PC-3 (cell line): ENCODE measurements around the gene CEP70. TPM values are rescaled to one million over a fixed set of nuclear protein-coding genes. Genes with fewer than 3 reads are reported as not detected.

Source experiments
- ATAC-seq: fragments of 200-7000 bp; cut with Tn5 transposase; 2 replicates; pipeline ENCODE4 v1.9.1; 2020; ENCODE audit warnings: mild to moderate bottlenecking, moderate library complexity
- BruUV-seq: library from RNA; stranded (reverse); fragments of 400-500 nt; replicated peaks from 2 replicates; lab custom pipeline; 2021; lab: Mats Ljungman, UMichigan
- CTCF ChIA-PET: fragments of 300-600 bp; sonication (Branson Sonifier 250); formaldehyde crosslinking; loops from one replicate; lab custom pipeline; 2022; ENCODE audit warnings: antibody characterized with exemption; lab: Charles Lee
- POLR2A ChIA-PET: fragments of 300-600 bp; sonication (Branson Sonifier 250); formaldehyde crosslinking; loops from one replicate; lab custom pipeline; 2022; ENCODE audit warnings: antibody characterized with exemption; ENCODE audit not compliant: unreplicated experiment; lab: Charles Lee
- DNase-seq: peaks from one replicate; pipeline ENCODE4 v3.0.0-alpha.2; 2015
- H2AFZ ChIP-seq: fragments of 300-600 bp; sonication (generic); 2 replicates; pipeline ENCODE4 v1.6.0; 2016; ENCODE audit warnings: antibody characterized with exemption, low read length
- H3F3A ChIP-seq: fragments of 300-600 bp; sonication (generic); one replicate; pipeline ENCODE4 v1.6.0; 2017; ENCODE audit warnings: antibody characterized with exemption, low read length, control low read depth, mild to moderate bottlenecking; ENCODE audit not compliant: unreplicated experiment
- H3K27ac ChIP-seq: fragments of 300-600 bp; sonication (generic); 2 replicates; pipeline ENCODE4 v1.5.1; 2016; ENCODE audit warnings: mild to moderate bottlenecking, low read length
- H3K27me3 ChIP-seq: fragments of 300-600 bp; sonication (generic); 2 replicates; pipeline ENCODE4 v1.6.1; 2016; ENCODE audit warnings: low read length, mixed read lengths
- H3K36me3 ChIP-seq: fragments of 300-600 bp; sonication (generic); 2 replicates; pipeline ENCODE4 v1.6.1; 2016; ENCODE audit warnings: low read depth, mixed run types, low read length, mixed read lengths
- H3K4me1 ChIP-seq: fragments of 300-600 bp; sonication (generic); 2 replicates; pipeline ENCODE4 v1.5.1; 2016; ENCODE audit warnings: low read length; ENCODE audit not compliant: insufficient read depth
- H3K4me2 ChIP-seq: fragments of 300-600 bp; sonication (generic); 2 replicates; pipeline ENCODE4 v1.6.0; 2016; ENCODE audit warnings: low read length
- H3K4me3 ChIP-seq: fragments of 300-600 bp; sonication (generic); 2 replicates; pipeline ENCODE4 v1.5.1; 2016; ENCODE audit warnings: mild to moderate bottlenecking, low read length, mixed read lengths
- H3K79me2 ChIP-seq: fragments of 300-600 bp; sonication (generic); 2 replicates; pipeline ENCODE4 v1.6.1; 2017; ENCODE audit warnings: low read length, mixed read lengths
- H3K9ac ChIP-seq: fragments of 300-600 bp; sonication (generic); 2 replicates; pipeline ENCODE4 v1.6.0; 2016; ENCODE audit warnings: mild to moderate bottlenecking, low read length
- H3K9me2 ChIP-seq: fragments of 300-600 bp; sonication (generic); replicated peaks from 2 replicates; pipeline ENCODE4 v1.6.1; 2016; ENCODE audit warnings: mixed run types, low read length, mixed read lengths
- H3K9me3 ChIP-seq: fragments of 300-600 bp; sonication (generic); 2 replicates; pipeline ENCODE4 v1.6.1; 2016; ENCODE audit warnings: low read length, mixed read lengths
- H4K20me1 ChIP-seq: fragments of 300-600 bp; sonication (generic); 2 replicates; pipeline ENCODE4 v1.6.1; 2016; ENCODE audit warnings: low read length, mixed read lengths
- CTCF ChIP-seq: fragments of 300-600 bp; sonication (generic); conservative IDR thresholded peaks from 2 replicates; pipeline ENCODE4 v1.5.1; 2017; ENCODE audit warnings: antibody characterized with exemption, low read depth, mild to moderate bottlenecking, low read length
- EZH2 ChIP-seq: fragments of 300-600 bp; sonication (generic); IDR thresholded peaks from one replicate; pipeline ENCODE4 v1.6.1; 2017; ENCODE audit warnings: antibody characterized with exemption, mild to moderate bottlenecking, low read length; ENCODE audit not compliant: unreplicated experiment
- EZH2phosphoT487 ChIP-seq: fragments of 300-600 bp; sonication (generic); IDR thresholded peaks from 2 replicates; pipeline ENCODE4 v1.6.1; 2018; ENCODE audit warnings: mild to moderate bottlenecking, antibody characterized with exemption, low read length, borderline replicate concordance
- intact Hi-C: fragments of 100-400 bp; cut with micrococcal nuclease; formaldehyde crosslinking; loops from 2 replicates; pipeline ENCODE4 v1.9.0; 2023
- total RNA-seq: library from RNA; depleted of rRNA; stranded (reverse); fragments of >200 nt; gene quantifications from 2 replicates; pipeline ENCODE4 v1.2.3, GENCODE V29; 2014

CEP70 gene
- total RNA-seq, 1 experiment from 2014 or later = 16.7 TPM

DNA sequence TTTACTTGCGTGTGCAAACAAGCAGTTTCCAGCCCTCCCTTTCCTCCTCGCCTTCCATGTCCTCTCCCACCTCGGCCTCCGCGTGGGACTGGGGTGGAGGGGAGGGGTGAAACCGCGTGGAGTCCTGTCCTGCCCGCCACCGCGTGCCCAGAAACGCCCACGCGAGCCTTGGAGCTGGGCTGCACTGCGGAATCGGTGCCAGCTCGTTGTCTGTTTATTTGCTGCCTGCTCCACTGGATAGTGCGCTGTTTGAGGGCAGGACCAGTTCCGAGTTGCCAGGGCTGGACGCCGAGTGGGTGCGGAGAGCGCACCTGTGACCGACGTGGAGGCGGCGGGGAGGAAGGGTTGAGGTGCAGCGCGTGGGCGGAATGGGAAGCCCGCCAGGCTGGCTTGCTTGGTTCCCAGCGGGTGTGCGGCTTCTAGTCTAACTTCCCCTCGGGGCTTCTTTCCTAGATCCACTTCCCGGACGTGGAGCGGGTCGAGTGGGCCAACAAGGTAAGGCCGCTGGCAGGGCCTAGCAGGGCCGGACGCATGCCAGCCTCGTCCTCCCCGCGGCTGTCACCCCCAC, 142.4 kb downstream of the CEP70 start:
- ATAC-seq = no peak

GRCh38 chr3:138450704-138451424, 143.2 kb downstream of the CEP70 start:
- POLR2A ChIA-PET = no interaction called here
- no peaks in the 10 kb centered on the region for H4K20me1 ChIP-seq
- no peaks in the 10 kb centered on the region for H3K9me2 ChIP-seq
- CTCF ChIA-PET = no interaction called here
- DNase-seq (no peak), ATAC-seq (no peak)
- no peaks in the 10 kb centered on the region for H3K4me1 ChIP-seq
- H3K27ac ChIP-seq = no peak overlapping the region
- H2AFZ ChIP-seq = no peak overlapping the region
- no peaks in the 10 kb centered on the region for H3K36me3 ChIP-seq
- no peak for TF ChIP-seq CTCF
- no peak overlapping the region for H3K9ac ChIP-seq
- H3K27me3 ChIP-seq = no peaks in the 10 kb centered on the region
- BruUV-seq = no TSS peak
- intact Hi-C loops = no loop called here
- H3K4me2 ChIP-seq = no peak overlapping the region
- H3K9me3 ChIP-seq = no peaks in the 10 kb centered on the region
- no peak overlapping the region for H3K4me3 ChIP-seq
- H3K79me2 ChIP-seq = no peaks in the 10 kb centered on the region
- no peaks in the 10 kb centered on the region for H3F3A ChIP-seq

More for the DNA sequence above, 142.4 kb downstream of the CEP70 start:
- H3K27ac ChIP-seq = no peak overlapping the region
- H3K27me3 ChIP-seq = no peaks in the 10 kb centered on the region
- no peak for DNase-seq
- H3K4me3 ChIP-seq = no peak overlapping the region
- BruUV-seq = no TSS peak
- H4K20me1 ChIP-seq = no peaks in the 10 kb centered on the region
- no peak overlapping the region for H3K4me2 ChIP-seq
- no peaks in the 10 kb centered on the region for H3K9me2 ChIP-seq
- intact Hi-C loops = no loop called here
- POLR2A ChIA-PET = no interaction called here
- H2AFZ ChIP-seq = no peak overlapping the region
- no peaks in the 10 kb centered on the region for H3F3A ChIP-seq
- H3K79me2 ChIP-seq = no peaks in the 10 kb centered on the region
- H3K36me3 ChIP-seq = no peaks in the 10 kb centered on the region
- no peak for TF ChIP-seq EZH2phosphoT487
- no peak for TF ChIP-seq CTCF
- no peak for TF ChIP-seq EZH2
- no peaks in the 10 kb centered on the region for H3K9me3 ChIP-seq
- H3K4me1 ChIP-seq = no peaks in the 10 kb centered on the region
- CTCF ChIA-PET = no interaction called here
- H3K9ac ChIP-seq = no peak overlapping the region

- intact Hi-C loops = no loop called here
- no peaks in the 10 kb centered on the region for H3F3A ChIP-seq
- H2AFZ ChIP-seq = no peak overlapping the region
- BruUV-seq = no TSS peak
- POLR2A ChIA-PET = no interaction called here
- H3K27ac ChIP-seq = no peak overlapping the region
- no peaks in the 10 kb centered on the region for H4K20me1 ChIP-seq
- no peak overlapping the region for H3K4me3 ChIP-seq
- TF ChIP-seq EZH2 (no peak), EZH2phosphoT487 (no peak), CTCF (no peak)
- no peak overlapping the region for H3K4me2 ChIP-seq
- CTCF ChIA-PET = no interaction called here
- H3K27me3 ChIP-seq = no peaks in the 10 kb centered on the region
- H3K79me2 ChIP-seq = no peaks in the 10 kb centered on the region
- H3K4me1 ChIP-seq = no peaks in the 10 kb centered on the region
- no peak for ATAC-seq
- H3K9me2 ChIP-seq = no peaks in the 10 kb centered on the region
- no peaks in the 10 kb centered on the region for H3K9me3 ChIP-seq
- no peak overlapping the region for H3K9ac ChIP-seq
- no peaks in the 10 kb centered on the region for H3K36me3 ChIP-seq
- no peak for DNase-seq
Measured at GRCh38 chr3:138450181-138450580, 143.9 kb downstream of the CEP70 start.
